HG02885 (cell line): Measurements from ENCODE around the gene KCNAB3.

Source experiments
- ATAC-seq: cut with Tn5 transposase; IDR thresholded peaks from one replicate; pipeline ENCODE4 v1.9.1; 2021; ENCODE audit warnings: mild to moderate bottlenecking; ENCODE audit not compliant: unreplicated experiment, poor library complexity

KCNAB3 gene

DNA sequence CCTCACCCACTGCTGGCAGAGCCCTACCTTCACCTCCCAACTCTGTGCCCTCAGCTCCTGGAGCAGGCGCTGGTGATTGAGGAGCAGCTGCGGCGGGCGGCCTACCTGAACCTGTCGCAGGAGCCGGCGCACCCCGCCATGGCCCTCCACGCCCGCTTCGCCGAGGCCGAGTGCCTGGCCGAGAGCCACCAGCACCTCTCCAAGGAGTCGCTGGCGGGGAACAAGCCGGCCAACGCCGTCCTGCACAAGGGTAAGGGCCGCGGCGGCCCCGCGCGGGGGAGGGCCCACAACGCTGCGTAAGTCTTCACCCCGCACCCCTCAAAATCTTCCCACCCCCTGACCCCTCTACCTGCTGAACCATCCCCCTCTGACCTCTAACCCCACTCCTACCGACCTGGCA, 20.6 kb downstream of the KCNAB3 start:
- no peak for ATAC-seq

GRCh38 chr17:7903154-7904103, 26.2 kb downstream of the KCNAB3 start:
- ATAC-seq: no peak

DNA sequence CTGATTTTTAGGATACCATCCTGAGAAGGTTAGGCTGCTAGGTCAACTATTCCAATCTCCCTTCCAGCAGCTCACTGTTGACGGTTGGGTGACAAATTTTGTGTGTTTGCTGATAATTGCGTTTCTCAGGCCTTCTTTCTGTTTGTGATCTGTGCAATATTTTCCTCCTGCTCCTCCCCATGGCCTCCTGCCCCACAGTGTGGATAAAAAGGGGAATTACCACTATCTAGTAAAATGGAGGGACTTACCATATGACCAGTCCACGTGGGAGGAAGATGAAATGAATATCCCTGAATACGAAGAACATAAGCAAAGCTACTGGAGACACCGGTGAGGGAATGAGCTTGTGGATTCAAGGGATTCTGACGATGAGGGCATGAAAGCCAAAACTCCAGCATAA, 31.9 kb downstream of the KCNAB3 start:
- no peak for ATAC-seq

DNA sequence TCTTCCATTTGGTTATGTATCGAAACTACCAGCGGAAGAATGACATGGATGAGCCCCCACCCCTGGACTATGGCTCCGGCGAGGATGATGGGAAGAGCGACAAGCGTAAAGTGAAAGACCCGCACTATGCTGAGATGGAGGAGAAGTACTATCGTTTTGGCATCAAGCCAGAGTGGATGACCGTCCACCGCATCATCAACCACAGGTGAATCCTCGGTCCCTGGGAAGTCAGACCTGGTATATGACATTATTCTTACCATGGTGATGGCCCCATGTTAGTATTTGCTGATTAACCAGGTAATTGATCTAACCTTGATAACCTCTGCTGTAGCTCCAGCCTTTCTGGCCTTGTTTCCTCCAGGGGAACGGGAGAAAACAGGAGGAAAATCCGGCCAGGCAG, 32.6 kb downstream of the KCNAB3 start:
- no peak for ATAC-seq

GRCh38 chr17:7894866-7895265, 34.8 kb downstream of the KCNAB3 start:
- no peak for ATAC-seq

GRCh38 chr17:7894226-7894625, 35.4 kb downstream of the KCNAB3 start:
- ATAC-seq: no peak

DNA sequence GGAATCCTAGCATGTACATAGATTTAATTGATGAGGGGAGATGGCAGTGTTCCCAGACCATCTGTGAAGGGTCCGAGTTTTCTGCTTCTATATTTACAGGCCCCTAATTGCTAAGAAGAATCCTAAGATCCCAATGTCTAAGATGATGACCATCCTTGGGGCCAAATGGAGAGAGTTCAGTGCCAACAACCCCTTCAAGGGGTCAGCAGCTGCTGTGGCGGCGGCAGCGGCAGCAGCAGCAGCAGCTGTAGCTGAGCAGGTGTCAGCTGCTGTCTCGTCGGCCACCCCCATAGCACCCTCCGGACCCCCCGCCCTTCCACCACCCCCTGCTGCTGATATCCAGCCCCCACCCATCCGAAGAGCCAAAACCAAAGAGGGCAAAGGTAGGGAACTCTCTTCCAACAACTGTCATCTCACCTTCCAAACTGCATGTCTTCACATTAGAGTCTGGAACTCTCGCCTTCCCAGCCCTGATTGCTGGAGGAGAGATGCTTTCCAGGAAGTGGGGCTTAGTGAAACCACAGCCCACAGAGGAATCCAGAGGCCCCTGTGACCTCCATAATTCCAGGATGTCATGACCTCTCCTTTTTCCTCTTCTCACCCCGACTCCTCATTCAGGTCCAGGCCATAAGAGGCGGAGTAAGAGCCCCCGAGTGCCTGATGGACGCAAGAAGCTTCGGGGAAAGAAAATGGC, 36.3 kb downstream of the KCNAB3 start:
- no peak for ATAC-seq

GRCh38 chr17:7889166-7889955, 40.3 kb downstream of the KCNAB3 start:
- ATAC-seq: no peak

- no peak for ATAC-seq
These were observed 41.3 kb downstream of the KCNAB3 start, which contains the start of gene CHD3 for GRCh38 chr17:7888184-7888920. CHD3 (plus strand) TSS chr17:7888789; CDS start chr17:7889001, 212 bp downstream.

GRCh38 chr17:7887482-7888183, 42.0 kb downstream of the KCNAB3 start:
- ATAC-seq: peak; percentile 47

- ATAC-seq: no peak
These were observed 42.6 kb downstream of the KCNAB3 start for GRCh38 chr17:7887038-7887481.

GRCh38 chr17:7886227-7887037, 43.2 kb downstream of the KCNAB3 start:
- ATAC-seq: no peak

DNA sequence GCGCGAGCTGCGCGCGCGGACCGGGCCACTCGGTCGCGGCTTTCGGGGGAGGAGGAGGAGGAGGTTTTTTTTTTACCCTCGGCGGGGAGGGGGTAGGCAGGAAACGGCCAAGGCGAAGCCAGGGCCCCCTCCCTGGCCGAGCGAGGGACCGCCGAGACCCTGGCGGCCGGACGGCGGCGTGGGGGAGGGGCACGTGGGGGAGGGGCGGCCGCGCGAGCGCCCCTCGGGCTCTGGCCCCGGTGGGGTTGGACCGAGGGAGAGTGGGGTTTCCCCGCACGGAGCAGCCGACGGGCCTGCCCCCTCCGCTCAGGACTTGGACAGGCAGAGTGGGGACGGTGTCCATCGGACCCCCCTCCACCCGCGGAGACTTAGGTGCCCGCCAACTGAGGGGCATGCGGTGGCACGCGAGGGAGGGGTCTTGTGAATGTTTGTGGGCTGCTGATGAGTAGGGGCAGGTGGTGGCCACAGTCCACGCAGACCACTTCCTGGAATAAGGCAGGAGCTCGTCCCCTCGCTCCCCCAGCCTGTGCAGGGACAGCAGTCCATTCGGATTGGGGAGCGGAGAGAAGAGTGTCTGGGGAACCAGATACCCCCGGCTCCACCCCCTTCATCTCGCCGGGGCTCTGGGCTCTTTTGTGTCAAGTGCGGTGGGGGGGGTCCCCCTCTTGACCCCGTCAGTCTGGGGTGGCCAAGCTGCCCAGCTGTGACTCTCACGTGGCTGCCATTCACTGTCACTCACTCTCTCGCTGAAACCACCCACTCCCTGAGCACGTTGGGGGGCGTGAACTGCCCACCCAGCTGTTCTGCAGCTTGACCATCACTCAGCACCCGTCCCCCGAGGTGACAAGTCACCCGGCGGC, 44.1 kb downstream of the KCNAB3 start:
- no peak for ATAC-seq

DNA sequence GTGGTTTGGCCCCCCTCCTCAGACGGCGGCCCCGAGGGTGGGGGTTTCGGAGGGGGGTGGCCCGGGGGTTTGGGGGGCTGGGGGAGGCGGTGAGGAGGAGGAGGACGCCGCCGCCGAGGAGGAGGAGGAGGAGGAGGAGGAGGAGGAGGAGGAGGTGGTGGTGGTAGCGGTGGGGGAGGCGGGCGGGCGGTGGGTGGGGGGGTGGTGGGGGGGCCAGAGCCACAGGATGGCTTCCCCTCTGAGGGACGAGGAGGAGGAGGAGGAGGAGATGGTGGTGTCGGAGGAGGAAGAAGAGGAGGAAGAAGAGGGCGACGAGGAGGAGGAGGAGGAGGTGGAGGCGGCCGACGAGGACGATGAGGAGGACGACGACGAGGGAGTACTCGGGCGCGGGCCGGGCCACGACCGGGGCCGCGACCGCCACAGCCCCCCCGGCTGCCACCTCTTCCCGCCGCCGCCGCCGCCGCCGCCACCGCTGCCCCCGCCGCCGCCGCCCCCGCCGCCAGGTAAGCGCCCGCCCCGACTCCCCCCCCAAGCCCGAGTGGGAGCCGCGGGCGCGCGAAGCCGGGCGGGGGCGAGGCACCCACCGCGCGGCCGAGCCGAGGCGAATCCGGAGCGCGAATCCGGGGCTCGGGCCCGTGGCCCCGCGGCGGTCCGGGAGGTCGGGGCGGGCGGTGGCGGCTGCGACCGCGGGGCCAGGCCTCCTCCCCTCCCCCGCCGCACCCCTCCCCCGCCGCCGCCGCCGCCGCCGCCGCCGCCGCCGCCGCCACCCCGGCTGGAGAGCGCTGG, 44.9 kb downstream of the KCNAB3 start:
- no peak for ATAC-seq

DNA sequence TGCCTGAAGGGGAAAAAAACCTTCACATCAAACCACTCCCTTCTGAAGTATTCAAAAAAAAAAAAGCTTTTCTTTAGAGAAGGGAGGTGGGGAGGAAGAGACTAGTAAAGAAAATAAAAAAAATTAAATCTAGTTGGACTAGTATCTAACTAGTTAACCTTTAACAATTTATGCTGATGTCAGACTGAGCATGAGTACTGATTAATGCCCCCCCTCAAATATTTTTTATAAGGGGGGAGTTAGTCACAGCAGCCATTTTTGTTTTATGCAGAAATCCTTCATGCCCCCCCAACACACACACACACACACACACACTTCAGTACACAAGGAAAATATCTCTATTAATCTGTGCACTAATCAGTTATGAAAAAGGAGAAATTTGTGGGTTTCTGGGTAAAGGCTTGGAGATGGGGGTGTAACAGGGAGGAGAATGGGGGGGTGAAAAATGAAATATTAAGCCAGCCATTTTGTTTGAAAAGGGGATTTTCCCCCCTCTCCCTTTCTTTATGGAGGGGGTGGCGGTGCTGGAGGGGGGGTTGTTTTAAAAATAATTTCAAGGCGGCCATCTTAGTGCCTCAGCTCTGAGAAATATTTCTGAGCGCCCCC, 45.8 kb downstream of the KCNAB3 start:
- ATAC-seq: no peak

GRCh38 chr17:7882629-7883028, 47.0 kb downstream of the KCNAB3 start:
- ATAC-seq: no peak
